ENCODE measurements around the gene TMEM62.
"Not testable (repeated sequence)": the region's sequence is repeated elsewhere in the genome, so short reads cannot be mapped to it uniquely, and the experiment has no call there.

Gene TMEM62

DNA sequence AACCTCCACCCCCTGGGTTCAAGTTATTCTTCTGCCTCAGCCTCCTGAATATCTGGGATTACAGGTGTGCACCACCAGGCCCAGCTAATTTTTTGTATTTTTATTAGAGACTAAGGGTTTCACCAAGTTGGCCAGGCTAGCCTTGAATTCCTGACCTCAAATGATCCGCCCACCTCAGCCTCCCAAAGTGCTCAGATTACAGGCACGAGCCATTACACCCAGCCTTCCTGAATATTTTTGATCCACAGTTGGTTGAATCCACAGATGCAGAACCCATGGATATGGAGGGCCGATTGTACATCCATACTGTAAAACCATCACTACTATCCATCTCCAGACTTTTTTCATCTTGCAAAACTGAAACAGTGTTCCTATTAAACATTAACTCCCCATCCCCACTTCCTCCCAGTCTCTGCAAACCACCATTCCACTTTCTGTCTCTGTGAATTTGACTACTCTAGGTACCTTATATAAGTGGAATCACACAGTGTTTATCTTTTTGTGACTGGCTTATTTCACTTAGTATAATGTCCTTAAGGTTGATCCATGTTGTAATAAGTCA is 8.2 kb upstream of the TMEM62 start:
- FAIRE-seq = no peak

DNA sequence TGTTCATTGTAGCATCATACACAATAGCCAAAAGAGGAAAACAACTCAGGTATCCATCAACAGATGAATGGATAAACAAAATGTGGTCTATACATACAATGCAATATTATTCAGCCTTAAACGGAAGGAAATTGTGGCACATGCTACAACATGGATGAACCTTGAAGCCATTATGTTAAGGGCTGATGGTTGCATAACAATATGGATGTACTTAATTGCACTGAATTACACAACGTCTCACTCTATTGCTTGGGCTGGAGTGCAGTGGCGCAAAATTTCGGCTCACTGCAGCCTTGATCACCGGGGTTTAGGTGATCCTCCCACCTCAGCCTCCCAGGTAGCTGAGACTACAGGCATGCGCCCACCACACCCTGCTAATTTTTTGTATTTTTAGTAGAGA is 7.0 kb upstream of the TMEM62 start:
- no peak for FAIRE-seq

DNA sequence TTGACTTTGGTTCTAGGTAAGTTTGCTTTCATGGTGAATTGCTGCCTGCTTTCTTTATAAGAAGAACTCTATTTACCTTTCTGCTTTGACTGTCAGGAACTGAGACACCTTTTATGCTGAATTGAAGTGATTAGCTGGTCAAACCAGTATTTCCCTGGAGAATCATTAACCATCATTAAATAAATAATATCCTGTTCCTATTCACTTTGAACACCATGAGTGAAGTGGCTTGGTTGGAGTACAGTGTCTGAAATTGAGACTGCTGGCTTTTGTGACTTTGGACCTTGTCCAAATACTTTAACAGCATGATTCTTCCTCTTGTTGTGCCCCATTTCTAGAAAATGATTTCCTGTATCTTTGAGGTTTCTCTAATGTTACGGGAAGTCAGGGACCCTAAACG is 5.6 kb upstream of the TMEM62 start:
- peak; percentile 96 for FAIRE-seq

DNA sequence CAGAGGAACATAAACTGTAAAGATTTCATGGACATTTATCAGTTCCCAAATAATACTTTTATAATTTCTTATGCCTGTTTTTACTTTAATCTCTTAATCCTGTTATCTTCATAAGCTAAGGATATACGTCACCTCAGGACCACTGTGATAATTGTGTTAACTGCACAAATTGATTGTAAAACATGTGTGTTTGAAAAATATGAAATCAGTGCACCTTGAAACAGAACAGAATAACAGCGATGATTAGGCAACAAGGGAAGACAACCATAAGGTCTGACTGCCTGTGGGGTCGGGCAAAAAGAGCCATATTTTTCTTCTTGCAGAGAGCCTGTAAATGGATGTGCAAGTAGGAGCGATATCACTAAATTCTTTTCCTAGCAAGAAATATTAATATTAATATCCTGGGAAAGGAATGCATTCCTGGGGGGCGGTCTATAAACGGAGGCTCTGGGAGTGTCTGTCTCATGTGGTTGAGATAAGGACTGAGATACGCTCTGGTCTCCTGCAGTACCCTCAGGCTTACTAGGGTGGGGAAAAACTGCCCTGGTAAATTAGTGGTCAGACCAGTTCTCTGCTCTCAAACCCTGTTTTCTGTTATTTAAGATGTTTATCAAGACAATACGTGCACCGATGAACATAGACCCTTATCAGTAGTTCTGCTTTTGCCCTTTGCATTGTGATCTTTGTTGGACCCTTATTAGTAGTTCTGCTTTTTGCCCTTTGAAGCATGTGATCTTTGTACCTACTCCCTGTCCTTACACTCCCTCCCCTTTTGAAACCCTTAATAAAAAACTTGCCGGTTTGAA is 5.0 kb upstream of the TMEM62 start:
- not testable (repeated sequence) for FAIRE-seq

DNA sequence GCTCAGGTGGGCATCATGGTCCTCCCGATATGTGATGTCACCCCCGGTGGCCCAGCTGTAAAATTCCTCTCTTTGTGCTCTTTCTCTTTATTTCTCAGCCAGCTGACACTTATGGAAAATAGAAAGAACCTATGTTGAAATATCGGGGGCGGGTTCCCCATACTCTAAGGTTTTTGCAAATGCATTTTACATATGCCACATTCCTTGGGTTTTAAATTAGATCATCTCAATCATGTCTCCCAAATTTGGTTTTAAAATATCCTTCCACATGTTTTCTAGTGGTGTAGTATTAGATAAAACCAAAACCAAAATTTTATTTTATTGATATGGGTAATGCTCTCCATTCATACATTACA is 4.4 kb upstream of the TMEM62 start:
- FAIRE-seq = no peak

DNA sequence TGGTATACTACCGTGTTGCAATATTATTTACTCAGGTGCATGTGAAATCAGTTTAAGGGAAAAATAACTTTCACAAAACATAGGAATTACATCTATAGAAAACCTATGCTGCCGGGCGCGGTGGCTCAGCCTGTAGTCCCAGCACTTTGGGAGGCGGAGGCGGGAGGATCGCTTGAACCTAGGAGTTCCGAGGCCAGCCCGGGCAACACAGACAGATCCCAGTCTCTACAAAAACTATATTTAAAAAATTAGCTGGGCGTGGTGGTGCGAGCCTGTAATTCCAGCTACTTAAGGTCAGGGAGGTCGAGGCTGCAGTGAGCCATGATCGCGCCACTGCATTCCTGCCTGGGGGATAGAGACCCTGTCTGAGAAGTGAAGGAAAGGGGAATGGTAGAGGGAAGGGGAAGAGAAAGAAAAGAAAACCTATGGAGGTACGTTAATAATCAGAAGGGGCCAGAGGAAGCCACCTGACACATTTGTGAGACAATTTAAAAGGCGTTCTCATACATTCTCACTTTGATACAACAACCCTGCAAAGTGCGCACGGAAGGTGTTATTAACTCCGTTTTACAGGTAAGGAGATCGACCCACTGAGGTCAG is 456 bp upstream of the TMEM62 start:
- no peak for FAIRE-seq

DNA sequence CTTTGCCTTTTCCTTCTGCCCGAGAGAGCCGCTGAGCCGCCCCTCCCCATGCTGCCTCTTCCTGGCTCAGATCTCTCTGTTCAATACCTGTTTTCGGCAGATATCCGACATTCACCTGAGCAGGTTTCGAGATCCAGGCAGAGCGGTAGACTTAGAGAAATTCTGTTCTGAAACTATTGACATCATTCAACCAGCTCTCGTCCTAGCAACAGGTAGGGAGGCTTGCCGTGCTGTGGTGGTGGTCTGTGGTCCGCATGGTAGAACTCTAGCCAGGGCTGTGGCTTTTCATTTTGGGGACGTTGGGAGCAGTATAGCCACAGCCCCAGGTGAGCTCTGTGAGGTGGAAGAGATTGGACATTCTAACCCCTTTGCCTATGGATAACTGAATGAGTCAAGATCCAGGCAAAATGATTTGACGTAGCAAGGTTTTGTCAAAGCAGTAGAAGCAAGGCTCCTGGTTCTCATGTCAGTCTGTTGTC is 810 bp downstream of the TMEM62 start:
- FAIRE-seq = no peak

DNA sequence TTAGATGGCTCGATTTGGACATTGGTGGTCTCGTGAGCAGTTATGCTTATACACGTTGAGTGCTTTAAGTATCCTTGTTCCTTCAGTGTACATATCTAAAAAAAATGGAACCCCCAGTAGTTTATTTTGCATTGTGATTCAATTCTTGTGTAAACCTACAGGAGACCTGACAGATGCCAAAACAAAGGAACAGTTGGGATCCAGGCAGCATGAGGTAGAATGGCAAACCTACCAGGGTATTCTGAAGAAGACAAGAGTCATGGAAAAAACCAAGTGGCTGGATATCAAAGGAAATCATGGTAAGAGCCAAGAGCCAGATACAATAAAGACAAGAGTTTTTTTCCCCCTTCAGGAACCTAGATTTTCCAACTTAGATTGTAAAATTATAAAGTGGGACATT is 2.0 kb downstream of the TMEM62 start:
- no peak for FAIRE-seq

DNA sequence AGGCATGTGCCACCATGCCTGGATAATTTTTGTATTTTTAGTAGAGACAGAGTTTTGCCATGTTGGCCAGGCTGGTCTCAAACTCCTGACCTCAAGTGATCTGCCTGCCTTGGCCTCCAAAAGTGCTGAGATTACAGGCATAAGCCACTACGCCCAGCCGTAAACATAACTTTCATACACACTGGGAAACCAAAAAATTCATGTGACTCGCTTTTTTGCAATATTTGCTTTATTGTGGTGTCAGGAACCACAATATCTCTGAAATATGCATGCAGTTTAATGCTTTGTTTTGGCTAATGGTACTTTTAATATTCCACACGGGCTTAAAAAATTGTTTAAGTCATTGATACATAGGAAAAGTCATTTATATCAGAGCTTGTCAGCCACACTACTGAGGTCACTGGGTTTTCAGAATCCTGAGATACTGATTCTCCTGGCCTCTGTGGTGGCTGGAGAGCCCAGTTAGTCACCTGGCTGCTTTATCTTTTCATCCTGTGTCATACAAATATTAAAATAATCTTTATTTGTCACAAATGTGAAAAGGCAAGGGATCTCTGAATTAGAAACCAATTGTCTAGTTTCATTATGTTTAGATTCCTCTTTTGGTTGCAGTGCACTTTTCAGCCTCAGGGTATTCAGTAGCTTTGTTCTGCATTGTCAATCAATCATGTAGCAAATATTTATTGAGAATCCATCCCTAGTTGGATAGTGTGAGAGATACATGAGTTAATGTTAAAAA is 10.0 kb downstream of the TMEM62 start:
- FAIRE-seq = no peak

DNA sequence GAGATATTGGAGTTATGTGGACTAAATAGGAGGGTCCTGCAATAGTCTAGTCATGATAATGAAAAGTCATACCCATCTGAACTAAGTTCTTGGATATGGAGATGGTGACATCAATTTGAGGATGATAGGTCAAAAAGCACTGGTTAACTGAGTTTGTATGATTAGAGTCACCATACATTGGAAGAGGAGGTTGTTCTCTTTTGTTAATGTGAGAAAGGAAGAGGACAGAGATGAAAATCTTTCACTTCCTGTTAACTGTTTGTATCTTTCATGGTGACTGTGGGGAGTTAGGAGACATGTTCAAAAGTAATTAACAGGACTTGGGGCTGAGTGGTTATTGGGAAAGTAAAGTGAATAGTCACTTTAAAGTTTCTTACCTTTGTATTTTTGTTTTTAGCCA is 11.1 kb downstream of the TMEM62 start:
- no peak for FAIRE-seq

DNA sequence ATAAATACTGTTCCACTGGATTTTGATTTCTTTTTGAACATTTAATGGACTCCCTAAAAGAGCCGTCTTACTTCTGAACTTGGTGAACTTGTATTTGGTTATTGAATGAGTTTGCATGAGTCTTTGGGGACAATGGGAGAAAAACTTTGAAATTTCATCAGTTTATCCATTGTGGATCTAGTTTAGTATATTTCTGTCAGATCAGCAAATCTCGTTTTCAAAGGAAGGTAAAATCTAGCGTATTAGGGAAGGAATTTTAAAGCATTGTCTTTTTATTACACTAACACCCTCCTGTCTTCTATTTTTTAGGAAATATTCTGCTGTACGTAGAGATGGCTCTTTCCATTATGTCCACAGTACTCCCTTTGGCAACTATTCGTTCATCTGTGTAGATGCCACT is 12.8 kb downstream of the TMEM62 start:
- FAIRE-seq = no peak

DNA sequence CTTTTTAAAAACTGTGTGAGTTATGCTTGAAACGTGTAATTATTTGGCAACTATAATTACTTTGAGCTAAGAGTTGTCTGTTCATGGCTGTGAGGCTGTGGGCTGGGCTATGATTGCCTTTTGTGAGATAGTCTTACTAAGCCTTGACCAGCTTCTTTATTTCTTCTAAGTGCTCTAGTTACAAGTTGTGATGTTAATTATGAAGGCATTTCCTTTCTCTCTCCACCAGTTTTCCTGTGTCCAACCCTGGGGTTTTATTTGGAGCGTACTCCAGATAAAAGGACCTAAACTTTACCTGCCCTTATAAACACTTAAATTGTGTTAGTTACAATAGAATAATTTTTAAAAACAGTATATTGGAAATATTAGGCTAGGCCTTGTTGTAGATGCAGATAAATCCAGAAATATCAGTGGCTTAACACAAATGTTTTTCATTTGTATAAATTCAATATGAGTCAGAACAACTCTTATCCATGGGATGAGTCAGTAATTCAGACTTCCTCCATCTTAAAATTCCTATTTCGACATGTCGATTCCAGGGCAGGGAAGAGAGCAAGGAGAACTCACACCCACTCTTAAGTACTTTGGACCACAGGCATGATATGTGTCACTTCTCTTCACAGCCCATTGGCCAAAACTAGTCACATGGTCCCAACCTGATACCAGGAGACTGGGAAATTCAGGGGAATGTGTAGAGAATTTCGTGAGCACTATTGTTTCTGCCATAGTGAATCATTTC is 17.0 kb downstream of the TMEM62 start:
- no peak for FAIRE-seq

DNA sequence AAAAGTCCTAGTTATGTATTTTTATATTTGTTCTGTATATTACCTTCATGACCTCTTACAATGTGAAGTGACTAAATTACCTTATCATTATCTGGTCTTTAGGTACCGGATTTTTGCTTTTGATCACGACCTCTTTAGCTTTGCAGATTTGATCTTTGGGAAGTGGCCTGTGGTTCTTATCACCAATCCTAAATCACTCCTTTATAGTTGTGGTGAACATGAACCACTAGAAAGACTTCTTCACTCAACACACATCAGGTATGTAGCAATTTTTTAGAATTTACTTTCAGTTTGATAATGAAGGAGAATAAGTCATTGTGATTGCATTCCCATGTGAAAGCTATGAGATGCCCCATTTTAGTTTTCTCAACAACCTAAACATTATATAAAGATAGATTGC is 18.3 kb downstream of the TMEM62 start:
- no peak for FAIRE-seq

DNA sequence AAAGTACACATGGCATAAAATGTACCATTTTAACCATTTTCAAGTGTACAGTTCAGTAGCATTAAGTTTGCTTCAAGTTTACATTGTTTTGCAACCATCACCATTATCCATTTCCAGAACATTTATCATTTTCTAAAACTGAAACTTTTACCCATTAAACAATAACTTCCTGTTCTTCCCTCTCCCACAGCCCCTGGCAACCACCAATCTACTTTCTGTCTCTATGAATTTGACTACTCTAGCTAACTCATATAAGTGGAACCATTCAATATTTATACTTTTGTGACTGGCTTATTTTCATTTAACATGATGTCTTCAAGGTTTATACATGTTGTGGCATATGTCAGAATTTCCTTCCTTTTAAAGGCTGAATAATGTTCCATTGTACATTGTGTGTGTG is 19.9 kb downstream of the TMEM62 start:
- FAIRE-seq = no peak

DNA sequence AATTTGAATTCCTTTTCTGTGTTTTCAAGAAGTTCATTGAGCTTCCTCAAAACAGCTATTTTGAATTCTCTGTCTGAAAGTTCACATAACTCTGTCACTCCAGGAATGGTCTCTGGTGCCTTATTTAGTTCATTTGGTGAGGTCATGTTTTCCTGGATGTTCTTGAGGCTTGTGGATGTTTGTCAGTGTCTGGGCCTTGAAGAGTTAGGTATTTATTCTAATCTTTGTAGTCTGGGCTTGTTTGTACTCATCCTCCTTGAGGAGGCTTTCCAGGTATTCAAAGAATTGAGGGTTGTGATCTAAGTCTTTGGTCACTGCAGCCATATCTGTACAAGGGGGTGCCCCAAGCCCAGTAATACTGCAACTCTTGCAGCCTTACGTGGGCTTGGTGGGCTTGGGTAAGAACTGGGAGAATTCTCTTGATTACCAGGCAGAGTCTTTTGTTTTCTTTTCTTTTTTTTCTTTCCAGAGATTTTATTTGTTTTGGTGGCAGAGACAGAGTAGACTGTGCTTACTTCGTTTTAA is 32.5 kb downstream of the TMEM62 start:
- FAIRE-seq = no peak

DNA sequence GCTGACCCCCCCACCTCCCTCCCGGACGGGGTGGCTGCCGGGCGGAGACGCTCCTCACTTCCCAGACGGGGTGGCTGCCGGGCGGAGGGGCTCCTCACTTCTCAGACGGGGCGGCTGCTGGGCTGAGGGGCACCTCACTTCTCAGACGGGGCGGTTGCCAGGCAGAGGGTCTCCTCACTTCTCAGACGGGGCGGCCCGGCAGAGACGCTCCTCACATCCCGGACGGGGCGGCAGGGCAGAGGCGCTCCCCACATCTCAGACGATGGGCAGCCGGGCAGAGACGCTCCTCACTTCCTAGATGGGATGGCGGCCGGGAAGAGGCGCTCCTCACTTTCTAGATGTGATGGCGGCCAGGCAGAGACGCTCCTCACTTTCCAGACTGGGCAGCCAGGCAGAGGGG is 33.9 kb downstream of the TMEM62 start:
- not testable (repeated sequence) for FAIRE-seq

DNA sequence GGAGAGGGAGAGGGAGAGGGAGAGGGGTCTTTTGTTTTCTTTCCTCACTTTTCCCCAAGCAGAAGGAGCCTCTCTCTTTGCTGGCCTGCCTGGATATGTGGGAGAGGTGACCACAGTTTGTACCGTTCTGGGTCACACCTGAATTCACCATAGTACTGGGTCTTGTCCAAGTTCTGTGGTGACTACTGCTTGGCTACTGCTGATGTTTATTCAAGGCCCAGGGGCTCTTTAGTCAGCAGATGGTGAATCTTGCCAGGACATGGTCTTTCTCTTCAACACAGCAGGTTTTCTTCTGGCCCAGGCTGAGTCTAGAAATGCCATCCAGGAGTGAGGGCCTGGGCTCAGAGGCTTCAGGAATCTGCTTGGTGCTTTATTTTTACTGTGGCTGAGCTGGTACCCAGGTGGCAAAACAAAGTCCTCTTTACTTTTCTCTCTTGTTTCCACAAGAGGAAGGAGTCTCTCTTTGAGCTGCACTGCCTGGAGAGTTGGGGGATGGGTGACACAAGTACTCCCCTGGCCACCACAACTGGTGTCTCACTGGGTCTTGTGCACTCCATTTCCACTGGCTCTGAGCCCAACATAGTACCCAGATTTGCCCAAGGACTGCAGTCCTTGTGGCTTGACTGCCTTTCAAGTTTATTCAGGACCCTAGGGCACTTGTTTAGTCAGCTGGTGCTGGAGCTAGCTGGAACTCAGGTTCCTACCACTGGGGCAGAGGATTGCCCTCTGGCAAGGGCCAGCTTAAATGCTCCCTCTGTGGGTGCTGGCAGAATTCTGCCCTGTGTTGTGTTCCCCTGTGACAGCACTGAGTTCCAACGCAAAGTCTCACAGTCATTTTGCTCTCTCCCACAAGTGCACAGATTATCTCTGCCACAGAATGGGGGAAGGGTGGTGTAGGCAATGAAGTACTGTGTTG is 35.1 kb downstream of the TMEM62 start:
- no peak for FAIRE-seq

DNA sequence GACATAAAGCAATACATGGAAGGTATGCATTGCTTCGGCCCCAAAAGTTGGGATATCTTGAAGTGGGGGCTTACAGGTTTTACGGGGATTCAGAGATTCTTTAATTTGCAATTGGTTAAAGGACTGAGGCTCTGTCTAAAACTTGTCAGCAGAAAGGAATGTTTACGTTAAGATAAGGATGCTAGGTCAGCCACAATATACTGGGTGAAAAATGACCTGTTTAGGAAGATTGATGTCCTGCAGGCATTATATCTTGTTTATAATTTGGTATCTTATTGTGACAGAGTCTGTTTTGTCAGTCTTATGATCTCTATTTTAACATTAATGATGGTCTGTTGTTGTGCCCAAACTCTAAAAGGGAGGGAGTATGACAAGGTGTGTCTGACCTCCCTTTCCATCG is 36.5 kb downstream of the TMEM62 start:
- no peak for FAIRE-seq

DNA sequence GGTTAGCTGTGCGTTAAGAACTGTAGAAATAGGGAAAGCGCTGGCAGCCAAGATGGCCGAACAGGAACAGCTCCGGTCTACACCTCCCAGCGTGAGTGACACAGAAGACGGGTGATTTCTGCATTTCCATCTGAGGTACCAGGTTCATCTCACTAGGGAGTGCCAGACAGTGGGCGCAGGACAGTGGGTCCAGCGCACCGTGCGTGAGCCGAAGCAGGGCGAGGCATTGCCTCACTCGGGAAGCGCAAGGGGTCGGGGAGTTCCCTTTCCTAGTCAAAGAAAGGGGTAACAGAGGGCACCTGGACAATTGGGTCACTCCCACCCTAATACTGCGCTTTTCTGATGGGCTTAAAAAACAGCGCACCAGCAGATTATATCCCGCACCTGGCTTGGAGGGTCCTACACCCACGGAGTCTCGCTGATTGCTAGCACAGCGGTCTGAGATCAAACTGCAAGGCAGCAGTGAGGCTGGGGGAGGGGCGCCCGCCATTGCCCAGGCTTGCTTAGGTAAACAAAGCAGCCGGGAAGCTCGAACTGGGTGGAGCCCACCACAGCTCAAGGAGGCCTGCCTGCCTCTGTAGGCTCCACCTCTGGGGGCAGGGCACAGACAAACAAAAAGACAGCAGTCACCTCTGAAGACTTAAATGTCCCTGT is 42.4 kb downstream of the TMEM62 start:
- not testable (repeated sequence) for FAIRE-seq

DNA sequence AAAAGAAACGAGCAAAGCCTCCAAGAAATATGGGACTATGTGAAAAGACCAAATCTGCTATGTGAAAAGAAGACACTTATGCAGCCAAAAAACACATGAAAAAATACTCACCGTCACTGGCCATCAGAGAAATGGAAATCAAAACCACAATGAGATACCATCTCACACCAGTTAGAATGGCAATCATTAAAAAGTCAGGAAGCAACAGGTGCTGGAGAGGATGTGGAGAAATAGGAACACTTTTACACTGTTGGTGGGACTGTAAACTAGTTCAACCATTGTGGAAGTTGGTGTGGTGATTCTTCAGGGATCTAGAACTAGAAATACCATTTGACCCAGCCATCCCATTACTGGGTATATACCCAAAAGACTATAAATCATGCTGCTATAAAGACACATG is 43.8 kb downstream of the TMEM62 start:
- FAIRE-seq = not testable (repeated sequence)

DNA sequence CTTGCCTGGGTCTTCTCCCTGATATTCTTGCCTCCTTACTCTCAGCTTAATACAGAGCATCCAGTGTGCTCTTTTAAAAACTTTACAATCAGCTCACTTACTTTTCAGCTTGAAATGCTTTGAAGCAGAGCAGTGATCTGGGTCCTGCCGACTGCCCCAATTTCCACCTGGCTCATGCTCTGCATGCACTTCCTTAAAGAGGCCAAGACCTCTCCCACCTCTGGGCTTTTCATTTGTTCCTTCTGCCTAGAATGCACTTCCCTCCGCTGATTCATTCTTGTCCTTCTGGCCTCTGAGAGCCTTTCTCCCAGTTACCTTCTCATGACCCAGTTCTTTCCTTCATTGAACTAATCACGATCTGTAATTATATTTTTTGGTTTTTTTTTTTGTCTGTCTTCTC is 49.9 kb downstream of the TMEM62 start:
- no peak for FAIRE-seq
